PFSK-1 (cell line): ENCODE results near the gene MARCHF3.

ENCODE experiments used
- FOXP2 ChIP-seq: optimal IDR thresholded peaks from 2 replicates; pipeline ENCODE3; 2011; ENCODE audit warnings: borderline replicate concordance, control low read depth, inconsistent platforms; ENCODE audit not compliant: insufficient read depth; ENCODE audit errors: extremely low read length, extremely low read depth
- POLR2AphosphoS5 ChIP-seq: IDR thresholded peaks from 2 replicates; pipeline ENCODE4 v1.6.1; 2012; ENCODE audit warnings: low read depth, mild to moderate bottlenecking, control low read depth, low read length, moderate library complexity
- REST ChIP-seq, 2 experiments: IDR thresholded peaks; 2 replicates each; pipeline versions ENCODE4 v1.6.1 to v1.8.0; 2011 to 2012; ENCODE audit warnings: low read depth in 2 of 2, low read length in 2 of 2, control low read depth in 1 of 2, inconsistent platforms in 1 of 2, mild to moderate bottlenecking in 1 of 2, moderate library complexity in 1 of 2; ENCODE audit not compliant: insufficient read depth in 1 of 2
- SIN3A ChIP-seq: IDR thresholded peaks from 2 replicates; pipeline ENCODE4 v1.6.1; 2012; ENCODE audit warnings: mild to moderate bottlenecking, low read length, moderate library complexity, borderline replicate concordance; ENCODE audit not compliant: insufficient read depth
- TAF1 ChIP-seq: IDR thresholded peaks from 2 replicates; pipeline ENCODE4 v1.6.1; 2012; ENCODE audit warnings: low read length, control low read depth, borderline replicate concordance; ENCODE audit not compliant: insufficient read depth

GRCh38 chr5:126975796-126976195 lies 54.6 kb downstream of the MARCHF3 start:
- TF ChIP-seq POLR2AphosphoS5 (no peak), TAF1 (no peak), SIN3A (no peak), REST (IDR thresholded peaks at IDR 0.05; ENCODE audit: insufficient read depth in 1 of 2, low read depth in 2 of 2, low read length in 2 of 2) (no peak), FOXP2 (no peak)
